ENCODE data around the gene MICU2. TPM values are rescaled to one million over a fixed set of nuclear protein-coding genes. Genes with fewer than 3 reads are reported as not detected.

The MICU2 gene
- total RNA-seq, 1 donor = 53.6 TPM

Small RNA genes lying within 50 kb of the gene (small RNA-seq; reads per million reads assigned to genes)
- gene RNU6-59P = not detected

Other genes with a start within 250 kb of the MICU2 start
- gene ZDHHC20, start 144.9 kb downstream of the MICU2 start, total RNA-seq = 22.1 TPM
- gene FGF9, start 66.9 kb upstream of the MICU2 start, total RNA-seq = under 0.01 TPM

Measured in hematopoietic multipotent progenitor cell (in vitro differentiated cells).